Loucy (cell line): Measurements from ENCODE around the gene UBTF.

ENCODE experiments used
- H2AFZ ChIP-seq: fragments of 200-600 bp; sonication (generic); 2 replicates; pipeline ENCODE4 v1.6.0; 2016; ENCODE audit warnings: antibody characterized with exemption, mild to moderate bottlenecking, low read length, moderate library complexity
- H3F3A ChIP-seq: fragments of 200-600 bp; 2 replicates; pipeline ENCODE4 v1.6.0; 2016; ENCODE audit warnings: antibody characterized with exemption, low read depth, mild to moderate bottlenecking
- H3K27me3 ChIP-seq: fragments of 200-600 bp; sonication (generic); 2 replicates; pipeline ENCODE4 v1.6.1; 2014; ENCODE audit warnings: low read length, mild to moderate bottlenecking; ENCODE audit not compliant: insufficient read depth, poor library complexity, severe bottlenecking
- H3K36me3 ChIP-seq: fragments of 200-600 bp; sonication (generic); 2 replicates; pipeline ENCODE4 v1.6.1; 2016; ENCODE audit warnings: low read length; ENCODE audit not compliant: insufficient read depth
- H3K4me1 ChIP-seq: fragments of 200-600 bp; sonication (generic); 2 replicates; pipeline ENCODE4 v1.5.1; 2014; ENCODE audit warnings: low read length, mild to moderate bottlenecking; ENCODE audit not compliant: insufficient read depth, poor library complexity, severe bottlenecking
- H3K4me2 ChIP-seq: fragments of 200-600 bp; sonication (generic); 2 replicates; pipeline ENCODE4 v1.6.0; 2014; ENCODE audit warnings: antibody characterized with exemption, low read length, low read depth, mild to moderate bottlenecking; ENCODE audit not compliant: poor library complexity, severe bottlenecking
- H3K4me3 ChIP-seq: fragments of 200-600 bp; sonication (generic); 2 replicates; pipeline ENCODE4 v1.5.1; 2014; ENCODE audit warnings: low read length, mild to moderate bottlenecking, mixed read lengths; ENCODE audit not compliant: poor library complexity, severe bottlenecking
- H3K79me2 ChIP-seq: fragments of 200-600 bp; sonication (generic); 2 replicates; pipeline ENCODE4 v1.6.1; 2014; ENCODE audit warnings: low read length; ENCODE audit not compliant: insufficient read depth
- H3K9ac ChIP-seq: fragments of 200-600 bp; sonication (generic); 2 replicates; pipeline ENCODE4 v1.6.0; 2014; ENCODE audit warnings: mild to moderate bottlenecking, low read depth, low read length, moderate library complexity; ENCODE audit not compliant: poor library complexity, severe bottlenecking
- H3K9me2 ChIP-seq: fragments of 200-600 bp; sonication (generic); replicated peaks from 2 replicates; pipeline ENCODE4 v1.6.1; 2016; ENCODE audit warnings: low read depth, low read length, mixed read lengths
- H3K9me3 ChIP-seq: fragments of 200-600 bp; sonication (generic); 2 replicates; pipeline ENCODE4 v1.6.1; 2014; ENCODE audit warnings: mild to moderate bottlenecking, antibody characterized with exemption, low read length, low read depth; ENCODE audit not compliant: insufficient read depth
- H4K20me1 ChIP-seq: fragments of 200-600 bp; sonication (generic); 2 replicates; pipeline ENCODE4 v1.6.0; 2014; ENCODE audit warnings: antibody characterized with exemption, low read length, mild to moderate bottlenecking; ENCODE audit not compliant: insufficient read depth, poor library complexity, severe bottlenecking
- CTCF ChIP-seq: fragments of 200-600 bp; sonication (generic); conservative IDR thresholded peaks from 2 replicates; pipeline ENCODE4 v1.5.1; 2014; ENCODE audit warnings: mild to moderate bottlenecking, antibody characterized with exemption, low read length
- EZH2phosphoT487 ChIP-seq: fragments of 200-600 bp; IDR thresholded peaks from 2 replicates; pipeline ENCODE4 v1.6.1; 2018; ENCODE audit warnings: antibody characterized with exemption, mild to moderate bottlenecking, moderate library complexity, borderline replicate concordance

Gene UBTF

GRCh38 chr17:44167181-44167861 lies 52.2 kb downstream of the UBTF start:
- Histone ChIP-seq H3K4me3 (no peak overlapping the region), H3K9me2 (no peaks in the 10 kb centered on the region), H3K4me2 (no peak overlapping the region), H3K79me2 (no peaks in the 10 kb centered on the region), H3F3A (no peaks in the 10 kb centered on the region), H4K20me1 (no peaks in the 10 kb centered on the region), H3K4me1 (peaks cover 3% of the 10 kb centered on the region), H3K9ac (no peak overlapping the region), H2AFZ (no peak overlapping the region), H3K27me3 (no peaks in the 10 kb centered on the region), H3K9me3 (no peaks in the 10 kb centered on the region), H3K36me3 (no peaks in the 10 kb centered on the region)
- TF ChIP-seq CTCF (no peak), EZH2phosphoT487 (no peak)

- peaks cover 11% of the 10 kb centered on the region; the same call in 1 of the 2 replicates for H3K36me3 ChIP-seq
- no peak overlapping the region for H3K4me2 ChIP-seq
- TF ChIP-seq EZH2phosphoT487, result no peak
- no peak for TF ChIP-seq CTCF
- no peaks in the 10 kb centered on the region for H3K79me2 ChIP-seq
- no peak overlapping the region for H2AFZ ChIP-seq
- no peaks in the 10 kb centered on the region for H3F3A ChIP-seq
- peaks cover 3% of the 10 kb centered on the region for H3K4me1 ChIP-seq
- H3K9ac ChIP-seq, result no peak overlapping the region
- no peaks in the 10 kb centered on the region for H3K9me3 ChIP-seq
- no peaks in the 10 kb centered on the region for H3K27me3 ChIP-seq
- no peak overlapping the region for H3K4me3 ChIP-seq
- H4K20me1 ChIP-seq, result no peaks in the 10 kb centered on the region
- no peaks in the 10 kb centered on the region for H3K9me2 ChIP-seq
Observed at GRCh38 chr17:44164476-44164875, 55.0 kb downstream of the UBTF start.

DNA sequence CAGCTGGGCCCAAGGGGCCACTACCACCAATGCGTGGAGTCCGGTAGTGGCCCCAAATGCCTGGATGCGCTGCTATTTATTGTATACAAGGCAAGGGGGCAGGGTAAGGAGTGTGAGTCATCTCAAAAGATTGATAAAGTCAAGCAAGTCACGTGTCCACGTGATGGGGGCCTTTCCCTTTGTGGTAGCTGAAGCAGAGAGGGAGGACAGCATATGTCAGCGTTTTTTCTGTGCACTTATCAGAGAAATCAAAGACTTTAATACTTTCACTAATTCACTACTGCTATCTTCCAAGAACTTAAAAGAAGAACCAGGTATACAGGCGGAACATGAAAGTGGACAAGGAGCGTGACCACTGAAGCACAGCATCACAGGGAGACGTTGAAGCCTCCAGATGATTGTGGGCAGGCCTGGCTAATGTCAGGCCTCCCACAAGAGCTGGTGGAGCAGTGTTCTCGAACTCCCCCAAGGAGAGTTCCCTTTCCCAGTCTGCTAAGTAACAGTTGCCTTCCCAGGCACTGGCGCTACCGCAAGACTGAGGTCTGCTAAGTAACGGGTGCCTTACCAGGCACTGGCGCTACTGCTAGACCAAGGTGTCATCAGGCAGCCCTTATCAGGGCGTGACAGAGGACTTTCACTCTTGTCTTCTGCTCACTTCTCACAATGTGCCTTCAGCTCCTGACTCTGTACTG lies 59.8 kb downstream of the UBTF start:
- no peaks in the 10 kb centered on the region for H3F3A ChIP-seq
- no peaks in the 10 kb centered on the region for H3K27me3 ChIP-seq
- H3K36me3 ChIP-seq, result peaks cover 36% of the 10 kb centered on the region; the same call in 1 of the 2 replicates
- H3K4me3 ChIP-seq, result no peak overlapping the region
- no peak for TF ChIP-seq CTCF
- no peak for TF ChIP-seq EZH2phosphoT487
- no peaks in the 10 kb centered on the region for H3K4me1 ChIP-seq
- no peaks in the 10 kb centered on the region for H3K79me2 ChIP-seq
- H3K9ac ChIP-seq, result no peak overlapping the region
- no peak overlapping the region for H2AFZ ChIP-seq
- no peaks in the 10 kb centered on the region for H3K9me3 ChIP-seq
- H3K4me2 ChIP-seq, result no peak overlapping the region
- H3K9me2 ChIP-seq, result no peaks in the 10 kb centered on the region
- H4K20me1 ChIP-seq, result no peaks in the 10 kb centered on the region
